Lung (tissue), 12 donors: Measurements from ENCODE around the gene GNAI2. TPM values are rescaled to one million over a fixed set of nuclear protein-coding genes. Genes with fewer than 3 reads are reported as not detected.

Experiments
- ATAC-seq: fragments of 200-7000 bp; cut with Tn5 transposase; one replicate; pipeline ENCODE4 v1.9.1; 2020; ENCODE audit warnings: moderate number of reproducible peaks; ENCODE audit not compliant: insufficient read depth, low FRiP score
- DNase-seq, 3 donors: peaks; one replicate each; pipeline ENCODE4 v3.0.0-alpha.2; 2013 to 2017
- H3K27ac ChIP-seq, 2 donors: one replicate each; pipeline ENCODE4 v1.5.1; 2013; ENCODE audit warnings: mild to moderate bottlenecking in 2 of 2, moderate library complexity in 2 of 2, control low read depth in 1 of 2, inconsistent platforms in 1 of 2, low read depth in 1 of 2, low read length in 1 of 2
- H3K27me3 ChIP-seq, 3 donors: one replicate each; pipeline ENCODE4 v1.5.1; 2013; ENCODE audit warnings: low read length in 2 of 3; ENCODE audit not compliant: control insufficient read depth in 3 of 3, insufficient read depth in 3 of 3
- H3K36me3 ChIP-seq, 4 donors: one replicate each; pipeline ENCODE4 v1.5.1; 2013; ENCODE audit warnings: low read length in 4 of 4, mild to moderate bottlenecking in 1 of 4, moderate library complexity in 1 of 4; ENCODE audit not compliant: control insufficient read depth in 4 of 4, insufficient read depth in 4 of 4
- H3K4me1 ChIP-seq, 5 donors: one replicate each; pipeline ENCODE4 v1.5.1; 2013; ENCODE audit warnings: low read length in 5 of 5, mild to moderate bottlenecking in 2 of 5, moderate library complexity in 1 of 5; ENCODE audit not compliant: control insufficient read depth in 5 of 5, insufficient read depth in 5 of 5
- H3K4me3 ChIP-seq: one replicate; pipeline ENCODE4 v1.5.1; 2013; ENCODE audit warnings: mild to moderate bottlenecking, control low read depth, moderate library complexity
- H3K9ac ChIP-seq, 2 donors: one replicate each; pipeline ENCODE4 v1.5.1; 2013; ENCODE audit warnings: low read length in 2 of 2, control low read depth in 1 of 2; ENCODE audit not compliant: insufficient read depth in 1 of 2
- H3K9me3 ChIP-seq, 4 donors: one replicate each; pipeline ENCODE4 v1.5.1; 2013; ENCODE audit warnings: low read length in 3 of 4, mild to moderate bottlenecking in 1 of 4, moderate library complexity in 1 of 4; ENCODE audit not compliant: control insufficient read depth in 4 of 4, insufficient read depth in 3 of 4
- WGBS, 2 donors: extraction: QIAGEN DNeasy Blood & Tissue Kit; methylation state at CpG; one replicate each; pipeline ENCODE4 v1.1.7; 2013; 5-methylcytosine and 5-hydroxymethylcytosine counted together
- polyA plus RNA-seq, 2 donors: library from polyadenylated mRNA; stranded (reverse); fragments of 200-250 nt; gene quantifications; one replicate each; pipeline ENCODE4 v1.2.1, GENCODE V29; 2013
- total RNA-seq, 2 donors: library from RNA; depleted of rRNA in 1 of 2; stranded (reverse); fragments of >200 nt in 1 of 2; gene quantifications; one replicate each; pipeline ENCODE4 v1.2.1, GENCODE V29; 2014 to 2021
- TF ChIP-seq, protein P1 (sequence below): IDR thresholded peaks from 2 replicates; pipeline ENCODE4 v1.5.1; 2012; ENCODE audit warnings: mild to moderate bottlenecking; ENCODE audit errors: control extremely low read depth, extremely low read depth
- donor health status: control.
- donor health status: control.
- donor health status: Bipolar disorder and iron deficiency.
- donor health status: healthy.
- donor health status: DM: yes; HTN: yes; CAD: no.

GNAI2 gene
- total and polyA plus RNA-seq, 4 donors = 217 to 364 (median 278) TPM

DNA sequence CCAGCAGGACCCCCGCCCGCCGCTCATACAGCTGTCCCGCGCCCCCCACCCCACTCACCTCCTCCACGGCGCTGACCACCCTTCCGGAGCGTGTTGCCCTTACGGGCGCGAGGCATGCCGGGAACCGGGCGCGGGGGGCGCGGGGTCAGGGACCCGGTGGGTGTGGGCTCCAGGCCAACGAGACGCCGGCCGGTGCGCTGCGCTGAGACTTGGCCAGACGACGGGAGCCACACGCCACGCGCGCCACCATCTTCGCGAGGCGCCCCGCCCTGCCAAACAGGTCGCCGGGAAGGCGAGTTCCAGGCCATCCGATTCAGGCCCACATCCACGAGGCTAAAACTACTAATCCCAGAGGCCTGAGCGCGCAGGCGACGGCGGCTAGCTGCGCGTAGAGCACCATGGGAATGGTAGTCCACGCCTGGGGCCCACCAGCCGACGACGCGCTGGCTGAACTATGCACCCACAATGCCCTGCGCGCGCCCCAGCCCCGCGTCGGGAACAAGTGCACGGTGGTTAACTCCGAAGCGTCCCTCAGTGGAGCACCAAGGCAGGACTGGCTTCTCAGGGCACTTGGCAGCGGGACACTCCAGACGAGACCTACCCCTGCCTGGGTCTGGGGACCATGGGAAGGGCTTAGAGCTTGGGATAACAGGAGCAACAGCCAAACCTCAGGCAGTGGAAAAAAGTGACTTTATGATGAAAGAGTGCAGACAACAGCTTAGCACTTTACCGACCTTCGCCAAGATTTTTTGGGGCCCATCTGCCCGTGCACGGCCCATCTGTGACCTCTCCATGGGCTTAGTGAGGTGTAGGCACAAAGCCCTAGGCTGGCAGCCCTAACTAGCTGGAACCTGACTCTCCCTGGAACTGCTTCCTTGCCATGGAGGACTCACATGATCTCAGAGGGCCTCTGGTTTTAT, 56.4 kb downstream of the GNAI2 start, which contains the start of gene IFRD2:
Gene IFRD2 (minus strand): TSS at position 271 of the 920 bp plus-strand sequence. CDS start 155 bp downstream, at position 116.
- Histone ChIP-seq H3K9ac (peak within 1 kb of the TSS; percentile 20 to 61), H3K4me1 (peaks cover 0 to 14% (median 0%) of the 10 kb centered on the region in 5 donors), H3K9me3 (no peaks in the 10 kb centered on the region), H3K4me3 (peak within 1 kb of the TSS; percentile 81), H3K27me3 (no peaks in the 10 kb centered on the region), H3K36me3 (peaks cover 3 to 35% (median 8%) of the 10 kb centered on the region in 4 donors), H3K27ac (peak within 1 kb of the TSS; percentile 83 to 94)
- 2% methylated on average over 49 to 67 of the region's 67 CpGs for WGBS, 2 donors
- DNase-seq (peak; percentile 98), ATAC-seq (peak; percentile 98)
- TF ChIP-seq, protein P1, sequence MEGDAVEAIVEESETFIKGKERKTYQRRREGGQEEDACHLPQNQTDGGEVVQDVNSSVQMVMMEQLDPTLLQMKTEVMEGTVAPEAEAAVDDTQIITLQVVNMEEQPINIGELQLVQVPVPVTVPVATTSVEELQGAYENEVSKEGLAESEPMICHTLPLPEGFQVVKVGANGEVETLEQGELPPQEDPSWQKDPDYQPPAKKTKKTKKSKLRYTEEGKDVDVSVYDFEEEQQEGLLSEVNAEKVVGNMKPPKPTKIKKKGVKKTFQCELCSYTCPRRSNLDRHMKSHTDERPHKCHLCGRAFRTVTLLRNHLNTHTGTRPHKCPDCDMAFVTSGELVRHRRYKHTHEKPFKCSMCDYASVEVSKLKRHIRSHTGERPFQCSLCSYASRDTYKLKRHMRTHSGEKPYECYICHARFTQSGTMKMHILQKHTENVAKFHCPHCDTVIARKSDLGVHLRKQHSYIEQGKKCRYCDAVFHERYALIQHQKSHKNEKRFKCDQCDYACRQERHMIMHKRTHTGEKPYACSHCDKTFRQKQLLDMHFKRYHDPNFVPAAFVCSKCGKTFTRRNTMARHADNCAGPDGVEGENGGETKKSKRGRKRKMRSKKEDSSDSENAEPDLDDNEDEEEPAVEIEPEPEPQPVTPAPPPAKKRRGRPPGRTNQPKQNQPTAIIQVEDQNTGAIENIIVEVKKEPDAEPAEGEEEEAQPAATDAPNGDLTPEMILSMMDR = peak; percentile 2

GRCh38 chr3:50293079-50293801, 57.2 kb downstream of the GNAI2 start:
- no peaks in the 10 kb centered on the region for H3K9me3 ChIP-seq
- H3K27me3 ChIP-seq = no peaks in the 10 kb centered on the region
- 84 to 85% methylated on average over 12 of the region's 12 CpGs for WGBS, 2 donors
- no peak overlapping the region for H3K9ac ChIP-seq
- peaks cover 3 to 28% (median 7%) of the 10 kb centered on the region in 4 donors for H3K36me3 ChIP-seq
- TF ChIP-seq, protein P1 = no peak
- ATAC-seq = no peak
- no peak overlapping the region for H3K4me3 ChIP-seq
- H3K4me1 ChIP-seq = peaks cover 0 to 17% (median 0%) of the 10 kb centered on the region in 5 donors
- DNase-seq = peak in 1 of 3 donors; percentile 10
- peak overlapping the region; percentile 74 to 94 for H3K27ac ChIP-seq

- peak in 1 of 3 donors; percentile 9 for DNase-seq
- Histone ChIP-seq H3K4me3 (no peak overlapping the region), H3K9me3 (no peaks in the 10 kb centered on the region), H3K36me3 (peaks cover 3 to 20% (median 5%) of the 10 kb centered on the region in 4 donors), H3K9ac (no peak overlapping the region), H3K4me1 (peaks cover 0 to 24% (median 0%) of the 10 kb centered on the region in 5 donors), H3K27ac (no peak overlapping the region), H3K27me3 (no peaks in the 10 kb centered on the region)
- WGBS, 2 donors = 82 to 99% methylated on average over 4 of the region's 4 CpGs
- ATAC-seq = no peak
- TF ChIP-seq, protein P1 = no peak
These were observed 58.1 kb downstream of the GNAI2 start for GRCh38 chr3:50294089-50294488.
